Vein endothelial cell (primary cell): ENCODE measurements around the gene C22orf42. TPM values are rescaled to one million over a fixed set of nuclear protein-coding genes. Genes with fewer than 3 reads are reported as not detected.

ENCODE experiments used
- small RNA-seq: library from RNA; depleted of rRNA; stranded (forward); fragments of <200 nt; gene quantifications from one replicate; pipeline ENCODE3, GENCODE V24; 2012
- total RNA-seq: library from RNA; depleted of rRNA; stranded (reverse); fragments of >200 nt; gene quantifications from 2 replicates; pipeline ENCODE4 v1.2.3, GENCODE V29; 2012

C22orf42 gene, protein sequence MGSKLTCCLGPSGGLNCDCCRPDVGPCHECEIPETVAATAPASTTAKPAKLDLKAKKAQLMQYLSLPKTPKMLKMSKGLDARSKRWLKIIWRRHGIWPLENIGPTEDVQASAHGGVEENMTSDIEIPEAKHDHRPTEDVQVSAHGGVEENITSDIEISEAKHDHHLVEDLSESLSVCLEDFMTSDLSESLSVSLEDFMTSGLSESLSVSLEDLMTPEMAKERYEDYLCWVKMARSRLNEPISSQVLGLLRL
- not detected in 2 replicates for total RNA-seq

DNA sequence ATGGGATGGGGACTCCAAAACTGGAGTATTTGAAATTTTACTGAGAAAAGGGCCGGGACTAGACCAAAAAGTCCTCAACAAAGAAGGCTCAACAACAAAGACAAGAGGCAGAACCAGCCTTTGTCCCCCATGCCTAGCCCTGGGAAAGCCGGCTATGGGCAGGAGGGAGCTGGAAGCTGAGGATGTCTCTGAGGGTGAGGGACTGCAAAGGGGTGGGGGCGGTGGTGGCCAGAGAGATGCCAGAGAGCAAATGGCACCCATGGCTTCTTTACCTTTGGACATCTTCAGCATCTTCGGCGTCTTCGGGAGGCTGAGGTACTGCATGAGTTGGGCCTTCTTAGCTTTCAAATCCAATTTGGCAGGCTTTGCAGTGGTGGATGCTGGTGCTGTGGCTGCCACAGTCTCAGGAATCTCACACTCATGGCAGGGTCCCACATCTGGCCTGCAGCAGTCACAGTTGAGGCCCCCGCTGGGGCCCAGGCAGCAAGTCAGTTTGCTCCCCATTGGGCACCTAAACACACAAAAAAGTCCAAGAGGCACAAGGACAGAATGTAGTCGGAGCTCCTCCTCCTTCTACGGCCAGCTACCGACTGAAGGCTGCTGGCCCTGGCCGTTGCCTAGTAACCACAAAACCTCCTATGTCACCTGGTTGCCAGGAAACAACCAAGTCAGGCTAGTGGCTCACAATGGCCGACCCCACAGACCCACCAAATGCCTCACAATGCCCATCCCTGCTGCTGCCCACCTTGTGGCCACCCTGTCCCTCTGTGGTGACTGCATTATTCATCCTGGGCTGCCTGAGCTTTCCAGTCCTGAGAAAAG is at the start of gene C22orf42:
Gene C22orf42 (minus strand): TSS at position 592 of the 822 bp plus-strand sequence. CDS start 88 bp downstream, at position 504.

DNA sequence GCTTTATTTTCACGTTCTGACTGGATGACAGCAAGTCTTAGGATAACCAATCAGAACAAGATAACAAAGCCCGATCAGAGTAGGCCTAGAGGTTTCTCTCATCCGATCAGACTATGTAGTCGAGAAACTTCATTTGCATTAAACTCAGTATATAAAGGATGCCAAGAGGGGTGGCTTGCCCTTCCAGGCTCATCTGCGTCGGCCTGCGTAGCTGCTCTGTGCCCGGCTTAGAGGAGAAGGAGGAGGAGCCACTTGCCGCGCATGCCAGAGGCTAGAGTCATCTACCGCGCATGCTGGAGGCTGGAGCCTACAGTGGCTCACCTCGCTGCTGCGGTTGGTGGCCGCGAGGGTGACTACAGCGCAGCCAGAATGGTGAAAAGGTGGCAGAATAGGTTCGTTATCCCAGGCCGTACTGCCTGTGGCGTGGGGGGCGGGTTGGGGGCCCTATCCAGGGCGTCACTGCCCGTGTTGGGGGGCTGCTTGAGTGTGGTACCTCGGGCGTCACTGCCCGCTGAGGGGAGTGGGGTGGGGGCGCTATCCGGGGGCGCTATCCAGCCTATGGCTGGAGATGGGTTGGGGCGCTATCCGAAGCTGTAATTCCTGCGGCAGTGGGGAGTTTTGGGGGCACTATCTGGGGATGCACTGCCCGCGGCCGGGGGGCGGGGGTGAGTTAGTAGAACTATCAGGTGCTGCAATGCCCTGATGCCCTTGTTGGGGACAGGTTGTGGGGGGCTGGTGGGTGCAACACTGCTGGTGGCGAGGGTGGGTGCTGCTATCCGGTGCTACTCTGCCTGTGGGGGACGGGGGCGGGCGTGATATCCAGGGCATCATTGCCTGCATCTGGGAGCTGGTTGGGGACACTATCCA is 46.0 kb upstream of the C22orf42 start, which contains the start of gene RFPL2:
Gene RFPL2 (minus strand): TSS at position 218 of the 867 bp plus-strand sequence. CDS start 2,622 bp downstream, outside the sequence.

Small RNA genes lying within 50 kb of the gene (small RNA-seq; reads per million reads assigned to genes)
- gene AP1B1P2 (not detected), gene RF02171 (not detected)

Other genes with a start within 250 kb of the C22orf42 start
- 136 and 173 TPM in 2 replicates for gene YWHAH, start 214.8 kb downstream of the C22orf42 start, total RNA-seq
- not detected in 2 replicates for gene SLC5A1, start 116.0 kb downstream of the C22orf42 start, total RNA-seq
- not detected in 2 replicates for gene RFPL2, start 45.8 kb upstream of the C22orf42 start, total RNA-seq
- gene SLC5A4, start 96.0 kb upstream of the C22orf42 start, total RNA-seq, result 0.86 and 2.6 TPM in 2 replicates
- not detected in 2 replicates for gene RFPL3, start 198.6 kb upstream of the C22orf42 start, total RNA-seq